8988T (cell line): ENCODE results near the gene TMEM158.

Source experiments
- DNase-seq: peaks from one replicate; pipeline ENCODE4 v3.0.0; 2011

Gene TMEM158

GRCh38 chr3:45199837-45200648 lies 26.0 kb downstream of the TMEM158 start:
- DNase-seq = peak; percentile 47

- DNase-seq = no peak
Measured at GRCh38 chr3:45198264-45199260, 27.5 kb downstream of the TMEM158 start.

- no peak for DNase-seq
Measured at GRCh38 chr3:45194791-45195190, 31.3 kb downstream of the TMEM158 start.

- DNase-seq = no peak
Measured at GRCh38 chr3:45191924-45192417, 34.1 kb downstream of the TMEM158 start.

- DNase-seq = no peak
Measured at GRCh38 chr3:45191424-45191823, 34.7 kb downstream of the TMEM158 start.

- DNase-seq = no peak
Measured at GRCh38 chr3:45188719-45189659, 37.1 kb downstream of the TMEM158 start.

- DNase-seq = no peak
Measured at GRCh38 chr3:45187694-45188141, 38.4 kb downstream of the TMEM158 start.

GRCh38 chr3:45186871-45187270 lies 39.2 kb downstream of the TMEM158 start:
- no peak for DNase-seq

GRCh38 chr3:45185461-45185860 lies 40.6 kb downstream of the TMEM158 start:
- DNase-seq = no peak

GRCh38 chr3:45185052-45185451 lies 41.0 kb downstream of the TMEM158 start:
- no peak for DNase-seq

- no peak for DNase-seq
Measured at GRCh38 chr3:45183872-45184262, 42.2 kb downstream of the TMEM158 start.

- peak; percentile 38 for DNase-seq
Measured at GRCh38 chr3:45182915-45183871, 42.9 kb downstream of the TMEM158 start.

GRCh38 chr3:45181496-45181895 lies 44.6 kb downstream of the TMEM158 start:
- DNase-seq = no peak

GRCh38 chr3:45180899-45181298 lies 45.2 kb downstream of the TMEM158 start:
- DNase-seq = no peak

- DNase-seq = peak; percentile 67
Measured at GRCh38 chr3:45180051-45180450, 46.0 kb downstream of the TMEM158 start.

- DNase-seq = no peak
Measured at GRCh38 chr3:45179163-45179562, 46.9 kb downstream of the TMEM158 start.

- no peak for DNase-seq
Measured at GRCh38 chr3:45178183-45179023, 47.7 kb downstream of the TMEM158 start.

- DNase-seq = no peak
Measured at GRCh38 chr3:45176912-45177311, 49.2 kb downstream of the TMEM158 start.
